Suppressor macrophage (primary cell): ENCODE data around the gene SNRPA.
"Not testable (repeated sequence)": the region's sequence is repeated elsewhere in the genome, so short reads cannot be mapped to it uniquely, and the experiment has no call there.

Experiments
- DNase-seq, 4 experiments: peaks; one replicate each; pipeline ENCODE4 v3.0.0-alpha.2; 2020 to 2022

SNRPA gene

DNA sequence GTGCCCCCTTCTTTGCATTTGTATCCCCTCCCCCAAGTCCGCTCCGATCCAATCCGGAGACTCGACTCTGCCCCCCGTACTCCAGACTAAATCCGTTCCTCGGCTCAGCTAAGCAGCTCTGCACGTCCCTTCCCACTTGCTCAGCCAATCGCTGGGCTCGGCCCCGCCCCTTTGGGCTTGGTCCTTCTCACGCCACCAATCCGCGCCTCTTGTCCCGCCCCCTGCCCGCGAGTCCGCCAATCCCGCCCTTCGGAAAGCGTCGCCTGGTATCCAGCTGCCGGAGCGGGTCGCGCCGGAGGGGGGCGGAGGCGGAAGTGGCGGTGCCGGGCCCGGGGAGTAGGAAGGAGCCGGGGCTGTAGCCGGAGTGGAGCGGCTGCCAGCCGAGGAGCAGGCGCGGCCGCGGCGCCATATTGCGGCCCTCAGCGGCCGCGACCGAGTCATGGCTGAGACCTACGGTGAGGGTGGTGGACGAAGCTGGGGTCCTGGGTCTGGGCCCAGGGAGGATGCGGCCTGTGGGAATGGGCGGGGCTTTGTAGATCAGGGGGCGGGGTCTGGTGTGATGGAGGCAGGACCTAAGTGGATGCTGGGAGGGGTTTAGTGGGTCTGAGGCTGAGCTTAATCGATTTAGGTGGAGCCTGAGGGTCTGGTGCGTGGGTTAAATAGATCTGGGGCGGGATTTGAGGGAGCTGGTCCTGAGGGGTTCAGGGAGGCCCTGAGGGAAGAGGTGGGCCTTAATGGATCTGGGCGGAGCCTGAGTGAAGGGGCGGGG is 27.1 kb downstream of the SNRPA start, which contains the start of gene RAB4B:
TSS of gene RAB4B (plus strand) at position 311 of the 769 bp plus-strand sequence. CDS start at position 440, 129 bp downstream.
- peak; percentile 100 for DNase-seq

GRCh38 chr19:40778706-40779284 is 27.8 kb downstream of the SNRPA start:
- peak; percentile 42 to 77 (median 57) for DNase-seq

GRCh38 chr19:40780582-40780981 is 29.6 kb downstream of the SNRPA start:
- no peak for DNase-seq

- DNase-seq: no peak
These were observed 30.1 kb downstream of the SNRPA start for GRCh38 chr19:40781140-40781539.

DNA sequence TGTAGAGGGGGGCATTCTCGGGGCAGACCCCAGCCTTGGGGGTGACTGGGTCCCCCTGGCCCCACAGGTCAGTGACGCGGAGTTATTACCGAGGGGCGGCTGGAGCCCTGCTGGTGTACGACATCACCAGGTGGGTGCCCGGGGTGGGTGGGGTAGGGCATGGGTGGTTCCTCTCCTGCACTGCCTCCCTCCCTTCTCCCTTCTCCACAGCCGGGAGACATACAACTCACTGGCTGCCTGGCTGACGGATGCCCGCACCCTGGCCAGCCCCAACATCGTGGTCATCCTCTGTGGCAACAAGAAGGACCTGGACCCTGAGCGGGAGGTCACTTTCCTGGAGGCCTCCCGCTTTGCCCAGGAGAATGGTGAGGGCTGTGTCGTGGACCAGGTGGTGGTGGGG is 32.7 kb downstream of the SNRPA start:
- DNase-seq: no peak

GRCh38 chr19:40784146-40784545 is 33.1 kb downstream of the SNRPA start:
- DNase-seq: not testable (repeated sequence)

DNA sequence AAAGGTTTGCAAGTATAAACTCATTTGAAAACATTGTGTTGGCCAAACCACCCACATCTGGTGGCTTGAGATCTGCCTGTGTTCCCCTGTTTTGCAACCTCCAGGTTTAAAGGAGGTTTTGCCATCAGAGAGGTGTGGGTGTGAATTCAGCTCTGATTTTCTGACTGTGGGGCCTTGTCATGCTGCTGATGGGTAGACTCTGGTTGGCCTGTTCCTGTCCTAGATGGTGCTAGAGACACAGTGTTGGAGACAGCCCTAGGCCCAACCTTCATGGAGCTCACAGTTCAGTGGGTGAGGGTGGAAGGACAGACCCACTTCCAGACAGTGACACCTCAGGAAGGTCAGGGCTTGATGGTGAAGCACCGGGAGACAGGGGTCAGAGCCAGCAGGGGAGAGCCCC is 34.5 kb downstream of the SNRPA start:
- peak in 2 of 4 experiments; percentile 41 to 47 for DNase-seq

DNA sequence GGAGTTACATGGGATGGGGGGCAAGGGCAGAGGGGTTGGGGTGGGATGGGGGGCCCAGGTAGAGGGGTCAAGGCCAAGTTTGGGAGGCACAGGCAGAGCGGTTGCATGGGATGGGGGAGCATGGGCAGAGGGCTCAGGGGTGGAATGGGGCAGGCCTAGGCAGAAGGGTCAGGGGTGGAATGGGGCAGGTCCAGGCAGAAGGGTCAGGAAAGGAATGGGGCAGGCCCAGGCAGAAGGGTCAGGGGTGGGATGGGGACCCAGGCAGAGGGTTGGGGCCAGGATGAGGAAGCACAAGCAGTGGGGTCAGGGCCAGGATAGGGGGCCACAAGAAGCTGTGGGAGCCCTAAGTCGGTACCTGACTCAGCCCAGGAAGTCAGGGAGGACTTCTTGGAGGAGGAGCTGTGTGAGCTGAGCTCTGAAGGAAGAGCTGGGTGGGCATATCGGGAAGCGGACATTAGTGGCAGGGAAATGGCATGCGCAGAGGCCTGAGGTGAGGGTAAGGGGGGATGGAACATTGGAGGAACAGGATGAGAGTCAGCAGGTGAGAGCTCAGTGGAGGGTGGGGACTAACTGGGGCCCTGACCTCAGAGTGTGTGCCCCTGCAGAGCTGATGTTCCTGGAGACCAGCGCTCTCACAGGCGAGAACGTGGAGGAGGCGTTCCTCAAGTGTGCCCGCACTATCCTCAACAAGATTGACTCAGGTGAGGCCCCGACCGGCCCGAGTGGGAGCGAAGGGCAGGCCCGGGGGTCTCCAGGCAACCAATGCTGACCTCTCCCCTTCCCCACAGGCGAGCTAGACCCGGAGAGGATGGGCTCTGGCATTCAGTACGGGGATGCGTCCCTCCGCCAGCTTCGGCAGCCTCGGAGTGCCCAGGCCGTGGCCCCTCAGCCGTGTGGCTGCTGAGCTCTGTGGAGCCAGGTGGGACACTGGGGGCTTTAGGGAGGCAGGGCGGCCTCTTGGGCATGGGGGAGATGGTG is 35.3 kb downstream of the SNRPA start:
- no peak for DNase-seq

DNA sequence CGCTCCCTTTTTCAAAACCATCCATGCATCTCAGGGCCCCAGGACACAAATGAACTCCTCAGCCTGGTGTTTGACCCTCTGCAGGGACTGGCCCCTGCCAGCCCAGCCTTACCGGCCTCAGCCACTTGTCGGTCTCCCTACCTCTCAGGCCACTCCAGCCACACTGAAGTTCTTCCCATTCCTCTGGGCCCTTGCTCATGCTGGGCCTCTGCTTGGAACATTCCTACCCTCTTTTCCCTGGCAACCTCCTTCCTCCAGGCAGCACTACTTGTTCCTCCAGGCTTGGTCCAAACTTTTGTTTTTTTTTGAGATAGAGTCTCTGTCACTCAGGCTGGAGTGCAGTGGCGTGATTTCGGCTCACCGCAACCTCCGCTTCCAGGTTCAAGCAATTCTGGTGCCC is 40.3 kb downstream of the SNRPA start:
- no peak for DNase-seq

DNA sequence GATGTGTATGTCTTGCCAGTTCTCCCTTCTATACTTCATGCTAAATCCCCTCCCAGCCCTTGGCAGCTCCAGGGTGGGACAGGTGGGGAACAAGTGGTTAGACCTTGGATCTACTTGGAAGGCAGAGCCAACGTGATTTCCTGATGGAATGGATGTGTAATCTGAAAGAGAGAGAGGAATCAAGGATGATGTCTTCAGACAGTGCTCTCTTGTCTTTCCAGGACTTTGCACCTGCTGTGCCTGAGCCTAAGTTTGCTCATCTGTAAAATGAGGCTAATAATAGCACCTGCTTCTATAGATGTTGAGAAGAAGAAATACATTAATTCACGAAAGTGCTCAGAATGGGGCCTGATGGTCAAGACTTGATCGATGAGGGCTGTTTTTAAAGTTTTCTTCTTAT is 41.0 kb downstream of the SNRPA start:
- no peak for DNase-seq

DNA sequence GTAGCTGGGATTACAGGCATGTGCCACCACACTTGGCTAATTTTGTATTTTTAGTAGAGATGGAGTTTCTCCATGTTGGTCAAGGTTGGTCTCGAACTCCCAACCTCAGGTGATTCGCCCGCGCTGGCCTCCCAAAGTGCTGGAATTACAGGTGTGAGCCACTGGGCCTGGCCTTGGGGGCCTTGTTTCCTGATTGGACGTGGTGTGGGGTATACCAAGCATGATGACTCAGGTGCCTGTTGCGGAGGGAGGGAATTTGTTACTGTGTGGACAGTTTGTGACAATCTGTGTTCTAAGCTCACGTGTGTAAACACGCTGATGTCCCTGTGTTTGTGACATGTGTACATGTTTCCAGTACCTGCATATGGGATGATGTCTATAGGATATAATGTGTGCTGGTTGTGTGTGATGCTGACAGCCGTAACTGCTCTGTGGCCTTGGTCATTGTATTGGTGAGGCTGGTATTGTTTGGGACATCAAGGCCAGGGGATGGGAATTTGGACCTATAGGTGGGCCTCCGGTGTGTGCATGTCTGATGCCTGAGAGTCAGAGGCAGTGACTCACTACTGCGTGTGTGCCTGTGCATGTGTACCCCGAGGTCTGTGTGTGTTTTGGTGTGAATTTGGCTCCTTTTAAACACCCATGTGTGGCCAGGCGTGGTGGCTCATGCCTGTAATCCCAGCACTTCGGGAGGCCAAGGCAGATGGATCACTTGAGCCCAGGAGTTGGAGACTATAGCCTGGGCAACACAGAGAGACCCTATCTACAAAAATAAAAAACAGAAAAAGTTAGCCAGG is 46.4 kb downstream of the SNRPA start:
- no peak for DNase-seq

DNA sequence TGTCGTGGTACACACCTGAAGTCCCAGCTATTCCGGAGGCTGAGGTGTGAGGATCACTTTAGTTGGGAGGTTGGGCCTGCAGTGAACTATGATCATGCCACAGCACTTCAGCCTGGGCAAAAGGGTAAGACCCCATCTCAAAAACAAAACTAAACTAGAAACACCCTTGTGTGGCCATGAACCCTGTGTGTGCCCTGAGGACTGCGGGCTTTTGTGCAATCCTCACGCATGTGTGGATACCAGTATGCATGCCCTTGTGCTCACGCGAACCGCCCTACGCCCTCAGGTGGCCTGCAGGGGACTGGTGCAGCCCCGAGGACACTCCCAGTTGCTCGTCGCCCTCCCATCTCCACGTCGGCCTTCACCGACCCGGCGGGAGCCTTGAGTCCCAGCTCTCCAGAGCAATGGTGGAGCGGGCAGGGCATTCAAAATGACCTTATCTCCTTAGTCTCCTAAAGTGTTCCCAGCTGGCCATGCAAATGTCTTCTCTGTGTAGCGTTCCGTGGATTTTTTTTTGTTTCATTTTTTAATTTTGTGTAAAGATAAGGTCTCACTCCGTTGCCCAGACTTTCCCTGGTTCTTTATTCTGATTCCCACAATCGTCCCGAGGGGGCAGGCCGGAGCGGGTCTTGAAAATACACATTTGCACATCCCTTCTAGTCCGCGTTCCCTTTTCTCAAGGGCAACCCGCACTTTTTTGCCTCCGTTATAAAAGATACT is 47.1 kb downstream of the SNRPA start:
- peak; percentile 75 to 88 (median 82) for DNase-seq

- DNase-seq: peak; percentile 100
These were observed 47.9 kb downstream of the SNRPA start, which contains the start of gene EGLN2 for GRCh38 chr19:40798683-40799557. Gene EGLN2, plus strand, starts transcription at chr19:40799191. Its CDS starts 1,382 bp downstream, at chr19:40800573.

GRCh38 chr19:40799558-40800338 is 48.7 kb downstream of the SNRPA start:
- DNase-seq: peak; percentile 43 to 84 (median 72)

GRCh38 chr19:40800339-40800996 is 49.5 kb downstream of the SNRPA start:
- DNase-seq: no peak

GRCh38 chr19:40800997-40801377 is 50.0 kb downstream of the SNRPA start:
- no peak for DNase-seq

- DNase-seq: no peak
These were observed 50.7 kb downstream of the SNRPA start for GRCh38 chr19:40801426-40802299.
